HL-60 (cell line): Measurements from ENCODE around the gene NFATC1.

ENCODE experiments used
- POLR2AphosphoS5 ChIP-seq: IDR thresholded peaks from 2 replicates; pipeline ENCODE4 v1.6.1; 2012; ENCODE audit warnings: low read depth
- SPI1 ChIP-seq: IDR thresholded peaks from 2 replicates; pipeline ENCODE4 v1.6.1; 2012; ENCODE audit warnings: low read depth, mild to moderate bottlenecking, borderline replicate concordance
- TF ChIP-seq, protein P1 (sequence below): IDR thresholded peaks from one replicate; pipeline ENCODE4 v1.5.1; 2011; ENCODE audit warnings: low read length, control low read depth, inconsistent platforms; ENCODE audit not compliant: insufficient read depth
- TF ChIP-seq, protein P2 (sequence below): IDR thresholded peaks from 2 replicates; pipeline ENCODE4 v1.6.1; 2012; ENCODE audit warnings: low read depth; ENCODE audit not compliant: insufficient replicate concordance

- TF ChIP-seq, protein P1, sequence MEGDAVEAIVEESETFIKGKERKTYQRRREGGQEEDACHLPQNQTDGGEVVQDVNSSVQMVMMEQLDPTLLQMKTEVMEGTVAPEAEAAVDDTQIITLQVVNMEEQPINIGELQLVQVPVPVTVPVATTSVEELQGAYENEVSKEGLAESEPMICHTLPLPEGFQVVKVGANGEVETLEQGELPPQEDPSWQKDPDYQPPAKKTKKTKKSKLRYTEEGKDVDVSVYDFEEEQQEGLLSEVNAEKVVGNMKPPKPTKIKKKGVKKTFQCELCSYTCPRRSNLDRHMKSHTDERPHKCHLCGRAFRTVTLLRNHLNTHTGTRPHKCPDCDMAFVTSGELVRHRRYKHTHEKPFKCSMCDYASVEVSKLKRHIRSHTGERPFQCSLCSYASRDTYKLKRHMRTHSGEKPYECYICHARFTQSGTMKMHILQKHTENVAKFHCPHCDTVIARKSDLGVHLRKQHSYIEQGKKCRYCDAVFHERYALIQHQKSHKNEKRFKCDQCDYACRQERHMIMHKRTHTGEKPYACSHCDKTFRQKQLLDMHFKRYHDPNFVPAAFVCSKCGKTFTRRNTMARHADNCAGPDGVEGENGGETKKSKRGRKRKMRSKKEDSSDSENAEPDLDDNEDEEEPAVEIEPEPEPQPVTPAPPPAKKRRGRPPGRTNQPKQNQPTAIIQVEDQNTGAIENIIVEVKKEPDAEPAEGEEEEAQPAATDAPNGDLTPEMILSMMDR, result no peak
- peak; percentile 79 for TF ChIP-seq POLR2AphosphoS5
- TF ChIP-seq SPI1, result peak; percentile 91; the same call in 1 of the 2 replicates
- TF ChIP-seq, protein P2, sequence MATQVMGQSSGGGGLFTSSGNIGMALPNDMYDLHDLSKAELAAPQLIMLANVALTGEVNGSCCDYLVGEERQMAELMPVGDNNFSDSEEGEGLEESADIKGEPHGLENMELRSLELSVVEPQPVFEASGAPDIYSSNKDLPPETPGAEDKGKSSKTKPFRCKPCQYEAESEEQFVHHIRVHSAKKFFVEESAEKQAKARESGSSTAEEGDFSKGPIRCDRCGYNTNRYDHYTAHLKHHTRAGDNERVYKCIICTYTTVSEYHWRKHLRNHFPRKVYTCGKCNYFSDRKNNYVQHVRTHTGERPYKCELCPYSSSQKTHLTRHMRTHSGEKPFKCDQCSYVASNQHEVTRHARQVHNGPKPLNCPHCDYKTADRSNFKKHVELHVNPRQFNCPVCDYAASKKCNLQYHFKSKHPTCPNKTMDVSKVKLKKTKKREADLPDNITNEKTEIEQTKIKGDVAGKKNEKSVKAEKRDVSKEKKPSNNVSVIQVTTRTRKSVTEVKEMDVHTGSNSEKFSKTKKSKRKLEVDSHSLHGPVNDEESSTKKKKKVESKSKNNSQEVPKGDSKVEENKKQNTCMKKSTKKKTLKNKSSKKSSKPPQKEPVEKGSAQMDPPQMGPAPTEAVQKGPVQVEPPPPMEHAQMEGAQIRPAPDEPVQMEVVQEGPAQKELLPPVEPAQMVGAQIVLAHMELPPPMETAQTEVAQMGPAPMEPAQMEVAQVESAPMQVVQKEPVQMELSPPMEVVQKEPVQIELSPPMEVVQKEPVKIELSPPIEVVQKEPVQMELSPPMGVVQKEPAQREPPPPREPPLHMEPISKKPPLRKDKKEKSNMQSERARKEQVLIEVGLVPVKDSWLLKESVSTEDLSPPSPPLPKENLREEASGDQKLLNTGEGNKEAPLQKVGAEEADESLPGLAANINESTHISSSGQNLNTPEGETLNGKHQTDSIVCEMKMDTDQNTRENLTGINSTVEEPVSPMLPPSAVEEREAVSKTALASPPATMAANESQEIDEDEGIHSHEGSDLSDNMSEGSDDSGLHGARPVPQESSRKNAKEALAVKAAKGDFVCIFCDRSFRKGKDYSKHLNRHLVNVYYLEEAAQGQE, result no peak
Measured at GRCh38 chr18:79508565-79509535, 113.1 kb downstream of the NFATC1 start.
